IPS-NIHi7 (cell line): ENCODE measurements around the gene PCDHB9.

ENCODE experiments used
- DNase-seq: peaks from one replicate; pipeline ENCODE4 v3.0.0; 2012; ENCODE audit warnings: mixed read lengths; ENCODE audit errors: extremely low spot score

The PCDHB9 gene

GRCh38 chr5:141236516-141237313, 49.8 kb downstream of the PCDHB9 start:
- DNase-seq = no peak
